Adrenal gland (tissue), 5 donors: Measurements from ENCODE around the gene KRTAP9-3.

Source experiments
- CTCF ChIP-seq, 6 experiments: fragments of 450-650 bp in 4 of 6; fragments of 200-600 bp in 2 of 6; sonication (generic) in 1 of 6; IDR thresholded peaks; 1 replicate in 5 of 6; 2 replicates in 1 of 6; pipeline versions ENCODE4 v1.5.1 to v1.8.0; 2016 to 2021; ENCODE audit warnings: antibody characterized with exemption in 6 of 6, mild to moderate bottlenecking in 2 of 6, moderate library complexity in 1 of 6
- POLR2A ChIP-seq, 2 donors: fragments of 450-650 bp; IDR thresholded peaks; one replicate each; pipeline ENCODE4 v1.6.1; 2017; ENCODE audit warnings: antibody characterized with exemption in 2 of 2, mild to moderate bottlenecking in 2 of 2, moderate library complexity in 1 of 2
- donor health status: DM: no; HTN: no; CAD: no.

DNA sequence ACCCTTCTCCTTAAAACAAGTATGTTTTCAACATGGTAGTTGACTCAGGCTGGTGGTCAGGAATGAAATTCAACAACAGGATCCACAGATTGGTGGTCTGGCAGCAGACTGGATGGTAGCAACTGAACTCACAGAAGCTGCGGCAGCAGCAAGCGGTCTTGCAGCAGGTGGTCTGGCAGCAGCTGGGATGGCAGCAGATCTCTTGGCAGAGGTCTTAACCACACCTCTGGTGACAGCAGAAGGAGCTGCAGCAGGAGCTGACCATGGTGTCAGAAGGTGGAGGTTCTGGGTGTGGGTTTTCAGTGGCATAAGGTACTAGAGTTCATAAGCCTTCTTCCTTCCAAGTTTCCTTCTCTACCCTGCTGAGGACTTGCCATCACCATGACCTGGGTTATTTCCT is 45.4 kb upstream of the KRTAP9-3 start:
- no peak for TF ChIP-seq CTCF (IDR thresholded peaks at IDR 0.05)
- no peak for TF ChIP-seq POLR2A (IDR thresholded peaks at IDR 0.05)
